ENCODE results near the gene USP31. TPM values are rescaled to one million over a fixed set of nuclear protein-coding genes. Genes with fewer than 3 reads are reported as not detected.

USP31 gene
- total RNA-seq, 1 experiment from 2014 or later: 11.3 TPM

- no peak overlapping the region for H3K4me3 Mint-ChIP-seq (ENCODE audit: unreplicated experiment)
- intact Hi-C loops (cut with micrococcal nuclease; ENCODE audit: unreplicated experiment): no loop called here
- no peak overlapping the region for H3K27ac Mint-ChIP-seq (ENCODE audit: unreplicated experiment)
- BruUV-seq (replicated peaks): no TSS peak
- no peak for TF ChIP-seq CTCF (IDR thresholded peaks at IDR 0.05; ENCODE audit: insufficient read depth in 1 of 2, low read depth in 1 of 2, low read length in 1 of 2, severe bottlenecking in 1 of 2, unreplicated experiment in 1 of 2)
- Histone ChIP-seq H3K9me3 (no peaks in the 10 kb centered on the region), H3K36me3 (ENCODE audit: control insufficient read depth, insufficient read depth, low read length) (no peaks in the 10 kb centered on the region), H3K27me3 (replicated peaks; ENCODE audit: control insufficient read depth, insufficient read depth, low read length) (no peaks in the 10 kb centered on the region), H3K4me1 (no peaks in the 10 kb centered on the region), H3K4me3 (ENCODE audit: low read depth, low read length) (no peak overlapping the region)
- POLR2A ChIA-PET: no interaction called here
- H3K36me3 Mint-ChIP-seq (ENCODE audit: insufficient read depth, unreplicated experiment): no peaks in the 10 kb centered on the region
- H3K9me3 Mint-ChIP-seq (ENCODE audit: unreplicated experiment): peaks cover 11% of the 10 kb centered on the region
- CTCF ChIA-PET: no interaction called here
- no peaks in the 10 kb centered on the region for H3K4me1 Mint-ChIP-seq (ENCODE audit: low read depth, unreplicated experiment)
- peaks cover 11% of the 10 kb centered on the region for H3K27me3 Mint-ChIP-seq (ENCODE audit: insufficient read depth, unreplicated experiment)
- no peak for DNase-seq
Observed at GRCh38 chr16:23031508-23032098, 117.6 kb downstream of the USP31 start.

DNA sequence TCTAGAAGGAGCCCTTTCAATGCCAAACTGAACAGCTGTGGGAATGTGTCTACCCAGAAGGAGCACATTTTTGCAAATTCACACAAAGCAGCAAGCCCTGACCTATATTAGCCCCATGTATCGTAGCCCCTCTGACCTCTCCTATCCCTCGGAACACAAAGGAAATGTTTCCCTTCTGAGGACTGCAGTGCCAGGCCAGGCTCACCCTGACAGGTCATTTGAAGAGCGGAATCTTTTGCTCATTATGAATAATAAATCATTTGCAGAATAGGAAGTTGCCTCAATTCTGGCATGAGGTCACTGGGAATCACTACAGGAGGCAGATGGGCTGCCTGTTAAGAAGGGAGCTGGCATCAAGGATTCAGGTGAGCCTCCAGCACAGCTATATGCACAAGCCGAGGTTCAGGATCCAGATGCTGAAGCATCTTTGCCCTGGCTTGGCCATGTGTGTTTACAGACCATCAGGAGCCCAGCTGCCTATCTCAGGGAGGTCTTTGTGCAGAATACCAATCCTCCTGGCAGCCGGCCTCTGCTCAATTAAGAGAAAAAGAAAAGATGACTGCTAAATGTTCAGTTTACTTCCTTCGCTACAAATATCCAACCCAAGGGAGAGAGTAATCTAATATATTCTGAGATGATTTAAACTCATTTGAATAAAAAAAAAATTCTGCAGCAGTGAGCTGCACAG lies 119.4 kb downstream of the USP31 start:
- Mint-ChIP-seq H3K27ac (ENCODE audit: unreplicated experiment) (no peak overlapping the region), H3K27me3 (ENCODE audit: insufficient read depth, unreplicated experiment) (peaks cover 18% of the 10 kb centered on the region), H3K36me3 (ENCODE audit: insufficient read depth, unreplicated experiment) (no peaks in the 10 kb centered on the region), H3K4me1 (ENCODE audit: low read depth, unreplicated experiment) (no peaks in the 10 kb centered on the region), H3K9me3 (ENCODE audit: unreplicated experiment) (peaks cover 11% of the 10 kb centered on the region), H3K4me3 (ENCODE audit: unreplicated experiment) (no peak overlapping the region)
- CTCF ChIA-PET: no interaction called here
- DNase-seq: no peak
- TF ChIP-seq CTCF (IDR thresholded peaks at IDR 0.05; ENCODE audit: insufficient read depth in 1 of 2, low read depth in 1 of 2, low read length in 1 of 2, severe bottlenecking in 1 of 2, unreplicated experiment in 1 of 2): no peak
- intact Hi-C loops (cut with micrococcal nuclease; ENCODE audit: unreplicated experiment): no loop called here
- POLR2A ChIA-PET: no interaction called here
- BruUV-seq (replicated peaks): no TSS peak
- Histone ChIP-seq H3K9me3 (no peaks in the 10 kb centered on the region), H3K36me3 (ENCODE audit: control insufficient read depth, insufficient read depth, low read length) (no peaks in the 10 kb centered on the region), H3K4me1 (no peaks in the 10 kb centered on the region), H3K4me3 (ENCODE audit: low read depth, low read length) (no peak overlapping the region), H3K27me3 (replicated peaks; ENCODE audit: control insufficient read depth, insufficient read depth, low read length) (no peaks in the 10 kb centered on the region)

DNA sequence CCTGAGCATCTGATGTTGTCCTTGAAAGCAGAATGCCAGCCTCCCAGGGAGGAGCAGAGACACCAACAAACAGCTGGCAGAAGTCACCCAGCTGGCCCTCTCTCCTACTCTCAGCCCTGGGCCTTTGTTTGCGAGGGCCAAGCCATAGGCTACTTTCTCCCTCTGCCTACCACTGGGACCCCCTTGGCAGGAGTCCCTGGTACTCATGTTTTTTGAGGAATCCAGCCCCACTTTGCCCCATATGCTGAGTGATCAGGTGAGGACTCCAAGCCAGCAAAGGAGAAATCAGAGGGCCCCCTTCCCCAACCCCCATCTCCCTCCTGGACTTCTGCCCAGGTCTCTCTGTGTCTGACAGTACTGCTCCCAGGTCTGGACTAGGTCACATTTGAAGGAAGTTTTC lies 121.9 kb downstream of the USP31 start:
- no peak overlapping the region for H3K4me3 Mint-ChIP-seq (ENCODE audit: unreplicated experiment)
- no peaks in the 10 kb centered on the region for H3K36me3 Mint-ChIP-seq (ENCODE audit: insufficient read depth, unreplicated experiment)
- no peaks in the 10 kb centered on the region for H3K4me1 Mint-ChIP-seq (ENCODE audit: low read depth, unreplicated experiment)
- peaks cover 23% of the 10 kb centered on the region for H3K27me3 Mint-ChIP-seq (ENCODE audit: insufficient read depth, unreplicated experiment)
- CTCF ChIA-PET: no interaction called here
- no peak for DNase-seq
- no peaks in the 10 kb centered on the region for H3K9me3 Mint-ChIP-seq (ENCODE audit: unreplicated experiment)
- no peaks in the 10 kb centered on the region for H3K9me3 ChIP-seq
- H3K4me1 ChIP-seq: no peaks in the 10 kb centered on the region
- no TSS peak for BruUV-seq (replicated peaks)
- no peak overlapping the region for H3K27ac Mint-ChIP-seq (ENCODE audit: unreplicated experiment)
- intact Hi-C loops (cut with micrococcal nuclease; ENCODE audit: unreplicated experiment): no loop called here
- POLR2A ChIA-PET: no interaction called here
- no peaks in the 10 kb centered on the region for H3K27me3 ChIP-seq (replicated peaks; ENCODE audit: control insufficient read depth, insufficient read depth, low read length)
- no peaks in the 10 kb centered on the region for H3K36me3 ChIP-seq (ENCODE audit: control insufficient read depth, insufficient read depth, low read length)
- H3K4me3 ChIP-seq (ENCODE audit: low read depth, low read length): no peak overlapping the region
- TF ChIP-seq CTCF (IDR thresholded peaks at IDR 0.05; ENCODE audit: insufficient read depth in 1 of 2, low read depth in 1 of 2, low read length in 1 of 2, severe bottlenecking in 1 of 2, unreplicated experiment in 1 of 2): no peak
